ENCODE data around the gene EIF1.

DNA sequence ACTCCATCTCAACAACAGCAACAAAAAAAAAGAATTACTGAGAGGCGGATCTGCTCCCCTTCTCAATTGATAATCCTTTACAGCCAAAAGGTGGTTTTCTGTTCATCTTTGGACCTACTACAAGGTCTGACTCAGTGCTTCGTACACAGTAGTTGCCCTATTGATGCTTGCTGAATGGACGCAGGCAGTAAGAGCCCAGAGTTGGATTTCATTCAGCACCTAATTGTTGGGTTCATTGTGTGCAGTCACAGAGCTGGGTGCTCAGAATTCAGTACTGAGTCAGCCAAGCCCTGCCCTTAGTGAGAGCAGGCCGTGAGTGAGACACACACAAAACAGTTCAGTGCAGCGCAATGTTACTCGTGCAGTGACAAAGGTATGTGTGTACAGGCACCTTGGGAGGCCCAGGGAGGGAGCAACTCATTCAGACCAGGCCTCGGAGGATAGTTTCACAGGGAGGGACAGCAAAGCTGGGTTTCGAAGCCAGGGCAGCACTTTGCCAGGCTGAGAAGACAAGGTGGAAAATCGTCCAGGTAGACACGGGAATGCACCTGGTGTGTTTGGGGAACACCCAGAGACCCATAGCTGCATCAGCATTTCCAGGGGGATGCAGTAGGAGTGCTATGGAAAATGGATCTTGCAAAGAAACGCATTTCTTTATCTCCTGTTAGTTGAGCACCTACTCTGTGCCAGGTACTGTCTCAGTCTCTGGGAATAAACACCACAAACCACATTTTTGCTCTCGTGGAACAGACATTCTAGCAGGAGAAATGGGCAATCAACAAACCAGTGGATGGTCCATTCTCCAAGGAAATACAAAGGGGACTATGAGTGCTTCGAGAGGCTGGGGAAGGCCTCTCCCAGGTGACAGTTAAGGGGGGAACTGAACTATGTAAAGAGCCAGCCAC lies 46.2 kb upstream of the EIF1 start:
- TF ChIP-seq TEAD4 (CRISPR knock-in tag; IDR thresholded peaks at IDR 0.05) (no peak), ZNF232 (CRISPR knock-in tag; IDR thresholded peaks at IDR 0.05) (no peak), RELA (CRISPR knock-in tag; IDR thresholded peaks at IDR 0.05; ENCODE audit: borderline replicate concordance) (no peak), CBFB (CRISPR knock-in tag; IDR thresholded peaks at IDR 0.05; ENCODE audit: low read depth) (no peak), NR1H2 (CRISPR knock-in tag; IDR thresholded peaks at IDR 0.05) (no peak)
- TF ChIP-seq, protein P1, sequence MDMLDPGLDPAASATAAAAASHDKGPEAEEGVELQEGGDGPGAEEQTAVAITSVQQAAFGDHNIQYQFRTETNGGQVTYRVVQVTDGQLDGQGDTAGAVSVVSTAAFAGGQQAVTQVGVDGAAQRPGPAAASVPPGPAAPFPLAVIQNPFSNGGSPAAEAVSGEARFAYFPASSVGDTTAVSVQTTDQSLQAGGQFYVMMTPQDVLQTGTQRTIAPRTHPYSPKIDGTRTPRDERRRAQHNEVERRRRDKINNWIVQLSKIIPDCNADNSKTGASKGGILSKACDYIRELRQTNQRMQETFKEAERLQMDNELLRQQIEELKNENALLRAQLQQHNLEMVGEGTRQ (CRISPR knock-in tag; IDR thresholded peaks at IDR 0.05) = no peak
- TF ChIP-seq, protein P2, sequence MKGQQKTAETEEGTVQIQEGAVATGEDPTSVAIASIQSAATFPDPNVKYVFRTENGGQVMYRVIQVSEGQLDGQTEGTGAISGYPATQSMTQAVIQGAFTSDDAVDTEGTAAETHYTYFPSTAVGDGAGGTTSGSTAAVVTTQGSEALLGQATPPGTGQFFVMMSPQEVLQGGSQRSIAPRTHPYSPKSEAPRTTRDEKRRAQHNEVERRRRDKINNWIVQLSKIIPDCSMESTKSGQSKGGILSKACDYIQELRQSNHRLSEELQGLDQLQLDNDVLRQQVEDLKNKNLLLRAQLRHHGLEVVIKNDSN (CRISPR knock-in tag; IDR thresholded peaks at IDR 0.05) = no peak
- TF ChIP-seq, protein P3, sequence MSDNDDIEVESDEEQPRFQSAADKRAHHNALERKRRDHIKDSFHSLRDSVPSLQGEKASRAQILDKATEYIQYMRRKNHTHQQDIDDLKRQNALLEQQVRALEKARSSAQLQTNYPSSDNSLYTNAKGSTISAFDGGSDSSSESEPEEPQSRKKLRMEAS (CRISPR knock-in tag; IDR thresholded peaks at IDR 0.05) = no peak
- TF ChIP-seq, protein P4, sequence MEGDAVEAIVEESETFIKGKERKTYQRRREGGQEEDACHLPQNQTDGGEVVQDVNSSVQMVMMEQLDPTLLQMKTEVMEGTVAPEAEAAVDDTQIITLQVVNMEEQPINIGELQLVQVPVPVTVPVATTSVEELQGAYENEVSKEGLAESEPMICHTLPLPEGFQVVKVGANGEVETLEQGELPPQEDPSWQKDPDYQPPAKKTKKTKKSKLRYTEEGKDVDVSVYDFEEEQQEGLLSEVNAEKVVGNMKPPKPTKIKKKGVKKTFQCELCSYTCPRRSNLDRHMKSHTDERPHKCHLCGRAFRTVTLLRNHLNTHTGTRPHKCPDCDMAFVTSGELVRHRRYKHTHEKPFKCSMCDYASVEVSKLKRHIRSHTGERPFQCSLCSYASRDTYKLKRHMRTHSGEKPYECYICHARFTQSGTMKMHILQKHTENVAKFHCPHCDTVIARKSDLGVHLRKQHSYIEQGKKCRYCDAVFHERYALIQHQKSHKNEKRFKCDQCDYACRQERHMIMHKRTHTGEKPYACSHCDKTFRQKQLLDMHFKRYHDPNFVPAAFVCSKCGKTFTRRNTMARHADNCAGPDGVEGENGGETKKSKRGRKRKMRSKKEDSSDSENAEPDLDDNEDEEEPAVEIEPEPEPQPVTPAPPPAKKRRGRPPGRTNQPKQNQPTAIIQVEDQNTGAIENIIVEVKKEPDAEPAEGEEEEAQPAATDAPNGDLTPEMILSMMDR (IDR thresholded peaks at IDR 0.05) = no peak
- TF ChIP-seq, protein P5, sequence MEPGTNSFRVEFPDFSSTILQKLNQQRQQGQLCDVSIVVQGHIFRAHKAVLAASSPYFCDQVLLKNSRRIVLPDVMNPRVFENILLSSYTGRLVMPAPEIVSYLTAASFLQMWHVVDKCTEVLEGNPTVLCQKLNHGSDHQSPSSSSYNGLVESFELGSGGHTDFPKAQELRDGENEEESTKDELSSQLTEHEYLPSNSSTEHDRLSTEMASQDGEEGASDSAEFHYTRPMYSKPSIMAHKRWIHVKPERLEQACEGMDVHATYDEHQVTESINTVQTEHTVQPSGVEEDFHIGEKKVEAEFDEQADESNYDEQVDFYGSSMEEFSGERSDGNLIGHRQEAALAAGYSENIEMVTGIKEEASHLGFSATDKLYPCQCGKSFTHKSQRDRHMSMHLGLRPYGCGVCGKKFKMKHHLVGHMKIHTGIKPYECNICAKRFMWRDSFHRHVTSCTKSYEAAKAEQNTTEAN (CRISPR knock-in tag; IDR thresholded peaks at IDR 0.05) = no peak

All from WTC11 (cell line).